CD14-positive monocyte (primary cell): ENCODE results near the gene RAB31. TPM values are rescaled to one million over a fixed set of nuclear protein-coding genes. Genes with fewer than 3 reads are reported as not detected.

Experiments used
- DNase-seq, 3 donors: peaks; one replicate each; pipeline ENCODE4 v3.0.0-alpha.2; 2011 to 2022
- H2AFZ ChIP-seq: 2 replicates; pipeline ENCODE4 v1.6.0; 2012; ENCODE audit warnings: mild to moderate bottlenecking, low read depth, low read length, inconsistent platforms; ENCODE audit not compliant: insufficient read depth, poor library complexity, severe bottlenecking
- H3K27ac ChIP-seq, 2 donors: 1 replicate in 1 of 2; 2 replicates in 1 of 2; pipeline ENCODE4 v1.5.1; 2012 to 2013; ENCODE audit warnings: low read length in 2 of 2, control low read depth in 1 of 2, inconsistent platforms in 1 of 2, low read depth in 1 of 2, mild to moderate bottlenecking in 1 of 2
- H3K27me3 ChIP-seq, 2 donors: one replicate each; pipeline versions ENCODE4 v1.6.0 to v1.6.1; 2011 to 2013; ENCODE audit warnings: low read length in 2 of 2; ENCODE audit not compliant: control insufficient read depth in 2 of 2, insufficient read depth in 2 of 2
- H3K36me3 ChIP-seq, 2 donors: replicated peaks in 1 of 2; 1 replicate in 1 of 2; 2 replicates in 1 of 2; pipeline versions ENCODE4 v1.5.1 to v1.6.1; 2012 to 2013; ENCODE audit warnings: low read length in 2 of 2, control low read depth in 1 of 2, inconsistent platforms in 1 of 2, mild to moderate bottlenecking in 1 of 2; ENCODE audit not compliant: insufficient read depth in 2 of 2, control insufficient read depth in 1 of 2
- H3K4me1 ChIP-seq, 2 donors: 1 replicate in 1 of 2; 2 replicates in 1 of 2; pipeline versions ENCODE4 v1.5.1 to v1.6.1; 2012 to 2013; ENCODE audit warnings: low read length in 2 of 2, control low read depth in 1 of 2, inconsistent platforms in 1 of 2, mild to moderate bottlenecking in 1 of 2, moderate library complexity in 1 of 2; ENCODE audit not compliant: insufficient read depth in 2 of 2, control insufficient read depth in 1 of 2
- H3K4me2 ChIP-seq: replicated peaks from 2 replicates; pipeline ENCODE3; 2012; ENCODE audit warnings: low read length, moderate library complexity, mild to moderate bottlenecking; ENCODE audit not compliant: poor library complexity, severe bottlenecking; ENCODE audit errors: extremely low read depth
- H3K4me3 ChIP-seq, 3 experiments: fragments of 200-600 bp in 1 of 3; sonication (generic) in 1 of 3; replicated peaks in 1 of 3; 1 replicate in 2 of 3; 2 replicates in 1 of 3; pipeline ENCODE4 v1.5.1; 2011 to 2013; ENCODE audit warnings: low read length in 3 of 3, mild to moderate bottlenecking in 3 of 3, control low read depth in 2 of 3, low read depth in 2 of 3, inconsistent platforms in 1 of 3, moderate library complexity in 1 of 3
- H3K79me2 ChIP-seq: 2 replicates; pipeline ENCODE4 v1.6.0; 2012; ENCODE audit warnings: mild to moderate bottlenecking, control low read depth, inconsistent platforms, low read length, moderate library complexity; ENCODE audit not compliant: insufficient read depth
- H3K9ac ChIP-seq: 2 replicates; pipeline ENCODE4 v1.6.0; 2017; ENCODE audit warnings: low read length, mild to moderate bottlenecking; ENCODE audit not compliant: insufficient read depth, poor library complexity, severe bottlenecking
- H3K9me3 ChIP-seq, 2 donors: replicated peaks in 1 of 2; 1 replicate in 1 of 2; 2 replicates in 1 of 2; pipeline versions ENCODE4 v1.5.1 to v1.6.1; 2012 to 2013; ENCODE audit warnings: low read length in 2 of 2, control low read depth in 1 of 2; ENCODE audit not compliant: control insufficient read depth in 1 of 2, insufficient read depth in 1 of 2
- H4K20me1 ChIP-seq: 2 replicates; pipeline ENCODE4 v1.6.0; 2012; ENCODE audit warnings: mild to moderate bottlenecking, low read length, control low read depth, moderate library complexity; ENCODE audit not compliant: insufficient read depth
- H3K27ac Mint-ChIP-seq, 7 donors: one replicate each; pipeline ENCODE4 v1.8.0; 2020; ENCODE audit warnings: mild to moderate bottlenecking in 7 of 7, mixed read lengths in 7 of 7, moderate library complexity in 6 of 7, inconsistent platforms in 2 of 7
- H3K27me3 Mint-ChIP-seq, 3 donors: one replicate each; pipeline ENCODE4 v1.8.0; 2021 to 2022; ENCODE audit warnings: low read depth in 3 of 3, mild to moderate bottlenecking in 3 of 3, mixed read lengths in 3 of 3, moderate library complexity in 3 of 3, inconsistent platforms in 1 of 3
- H3K36me3 Mint-ChIP-seq, 2 donors: one replicate each; pipeline ENCODE4 v1.8.0; 2020; ENCODE audit warnings: mixed read lengths in 2 of 2, inconsistent platforms in 1 of 2, mild to moderate bottlenecking in 1 of 2
- H3K4me1 Mint-ChIP-seq: one replicate; pipeline ENCODE4 v1.8.0; 2020; ENCODE audit warnings: mild to moderate bottlenecking, mixed read lengths
- H3K4me3 Mint-ChIP-seq, 2 donors: one replicate each; pipeline ENCODE4 v1.8.0; 2020; ENCODE audit warnings: mild to moderate bottlenecking in 2 of 2, mixed read lengths in 2 of 2, moderate library complexity in 1 of 2
- H3K9me3 Mint-ChIP-seq, 7 donors: one replicate each; pipeline ENCODE4 v1.8.0; 2020 to 2022; ENCODE audit warnings: mixed read lengths in 7 of 7, mild to moderate bottlenecking in 6 of 7, moderate library complexity in 6 of 7, inconsistent platforms in 2 of 7
- CTCF ChIP-seq: fragments of 200-600 bp; IDR thresholded peaks from one replicate; pipeline ENCODE4 v1.8.0; 2022; ENCODE audit warnings: antibody characterized with exemption, mild to moderate bottlenecking
- WGBS: methylation state at CpG from one replicate; pipeline ENCODE4 v1.1.5; 2013; ENCODE audit warnings: missing lambda C conversion rate; ENCODE audit not compliant: insufficient coverage; 5-methylcytosine and 5-hydroxymethylcytosine counted together
- intact Hi-C, 2 donors: fragments of 100-400 bp; cut with micrococcal nuclease; formaldehyde crosslinking; loops; one replicate each; pipeline versions ENCODE4 v1.15.0 to v1.15.1; 2023
- polyA plus RNA-seq, 3 donors: library from polyadenylated mRNA; depleted of rRNA in 1 of 3; unstranded in 2 of 3; stranded (reverse) in 1 of 3; fragments of 300-500 nt in 2 of 3; fragments of >200 nt in 1 of 3; fragmentation: Illumina TruSeq in 2 of 3; gene quantifications; 1 replicate in 2 of 3; 2 replicates in 1 of 3; pipeline ENCODE4 v1.2.3, GENCODE V29; 2012 to 2021

Gene RAB31
- polyA plus RNA-seq, 3 donors: 106 to 367 (median 348) TPM

GRCh38 chr18:9808295-9809241, 100.5 kb downstream of the RAB31 start:
- H3K9ac ChIP-seq: no peak overlapping the region
- H3K27me3 Mint-ChIP-seq: no peaks in the 10 kb centered on the region
- no peak overlapping the region for H3K4me3 Mint-ChIP-seq
- no peak overlapping the region for H3K4me3 ChIP-seq
- peaks cover 22 to 74% of the 10 kb centered on the region in 2 donors for H3K36me3 ChIP-seq
- no peak overlapping the region for H3K4me2 ChIP-seq
- no peak overlapping the region for H3K27ac ChIP-seq
- H3K4me1 Mint-ChIP-seq: peaks cover 16% of the 10 kb centered on the region
- H3K4me1 ChIP-seq: peaks cover 11 to 15% of the 10 kb centered on the region in 2 donors
- H3K27ac Mint-ChIP-seq: no peak overlapping the region
- H3K9me3 Mint-ChIP-seq: peaks cover 0 to 3% (median 0%) of the 10 kb centered on the region in 7 donors
- no peak overlapping the region for H2AFZ ChIP-seq
- no peak for TF ChIP-seq CTCF
- H3K79me2 ChIP-seq: peaks cover 85% of the 10 kb centered on the region
- H3K27me3 ChIP-seq: no peaks in the 10 kb centered on the region
- H3K9me3 ChIP-seq: no peaks in the 10 kb centered on the region
- H3K36me3 Mint-ChIP-seq: peaks cover 41 to 68% of the 10 kb centered on the region in 2 donors
- peaks cover 81% of the 10 kb centered on the region for H4K20me1 ChIP-seq
- intact Hi-C loops: loop anchor here in 1 of 2 donors (10.0 kb wide), 1 partner anchor 194 kb away; the partner anchor contains the start of gene PPP4R1
- WGBS: 93% methylated on average over 16 of the region's 21 CpGs
- no peak for DNase-seq

GRCh38 chr18:9809697-9810096, 101.6 kb downstream of the RAB31 start:
- Histone ChIP-seq H4K20me1 (peaks cover 75% of the 10 kb centered on the region), H3K9me3 (no peaks in the 10 kb centered on the region), H3K79me2 (peaks cover 79% of the 10 kb centered on the region), H3K9ac (no peak overlapping the region), H3K27me3 (no peaks in the 10 kb centered on the region), H3K4me1 (peaks cover 0 to 4% of the 10 kb centered on the region in 2 donors), H3K4me2 (no peak overlapping the region), H2AFZ (no peak overlapping the region), H3K4me3 (no peak overlapping the region), H3K36me3 (peaks cover 30 to 82% of the 10 kb centered on the region in 2 donors), H3K27ac (peak overlapping the region in 1 of 2 donors; percentile 12)
- intact Hi-C loops: loop anchor here in 1 of 2 donors (10.0 kb wide), 1 partner anchor 195 kb away; the partner anchor contains the start of gene PPP4R1
- H3K9me3 Mint-ChIP-seq: peaks cover 0 to under 1% (median 0%) of the 10 kb centered on the region in 7 donors
- H3K36me3 Mint-ChIP-seq: peaks cover 42 to 67% of the 10 kb centered on the region in 2 donors
- DNase-seq: no peak
- no peaks in the 10 kb centered on the region for H3K27me3 Mint-ChIP-seq
- peak overlapping the region in 1 of 7 donors; percentile 29 for H3K27ac Mint-ChIP-seq
- no peak for TF ChIP-seq CTCF
- 98% methylated on average over 6 of the region's 6 CpGs for WGBS
- H3K4me3 Mint-ChIP-seq: no peak overlapping the region
- peaks cover 4% of the 10 kb centered on the region for H3K4me1 Mint-ChIP-seq
